Chondrocyte (in vitro differentiated cells): ENCODE measurements around the gene NISCH. TPM values are rescaled to one million over a fixed set of nuclear protein-coding genes. Genes with fewer than 3 reads are reported as not detected.

ENCODE experiments used
- DNase-seq: peaks from one replicate; pipeline ENCODE4 v3.0.0; 2021; ENCODE audit warnings: mixed read lengths, low spot score
- H3K27ac Mint-ChIP-seq: one replicate; pipeline ENCODE4 v1.8.0; 2021; ENCODE audit warnings: mild to moderate bottlenecking, moderate library complexity, mixed read lengths; ENCODE audit not compliant: unreplicated experiment
- H3K27me3 Mint-ChIP-seq: 2 replicates; pipeline ENCODE4 v1.8.0; 2021; ENCODE audit warnings: low read depth, mixed read lengths
- H3K36me3 Mint-ChIP-seq: 2 replicates; pipeline ENCODE4 v1.8.0; 2021; ENCODE audit warnings: low read depth, mixed read lengths
- H3K4me1 Mint-ChIP-seq: 2 replicates; pipeline ENCODE4 v1.8.0; 2021; ENCODE audit warnings: low read depth, mild to moderate bottlenecking, mixed read lengths
- H3K4me3 Mint-ChIP-seq: one replicate; pipeline ENCODE4 v1.8.0; 2021; ENCODE audit warnings: mild to moderate bottlenecking, moderate library complexity, mixed read lengths; ENCODE audit not compliant: unreplicated experiment
- H3K9me3 Mint-ChIP-seq: 2 replicates; pipeline ENCODE4 v1.8.0; 2021; ENCODE audit warnings: low read depth, mixed read lengths
- CTCF ChIP-seq: fragments of 200-600 bp; sonication (generic); IDR thresholded peaks from 2 replicates; pipeline ENCODE4 v1.5.0; 2021; ENCODE audit warnings: antibody characterized with exemption, mild to moderate bottlenecking, moderate library complexity
- long read RNA-seq: library from polyadenylated mRNA; stranded (forward); transcript quantifications from one replicate; pipeline ENCODE4 v2.0.0, GENCODE V29; 2021
- total RNA-seq: library from RNA; stranded (reverse); gene quantifications from 3 replicates; pipeline ENCODE4 v1.2.1, GENCODE V29; 2021

NISCH gene
- total RNA-seq = 97.6 to 121 TPM (median 101 TPM) in 3 replicates
- long read RNA-seq, full-length matches to known transcripts = 64 of 131 reads
- long read RNA-seq, partial matches to known transcripts = 47 of 131 reads
- long read RNA-seq, other reads (novel, unspliced or antisense) = 20 of 131 reads

GRCh38 chr3:52455283-52456168 is at the start of gene NISCH:
Gene NISCH (plus strand): TSS chr3:52455604. CDS start chr3:52455642, 38 bp downstream.
- no peaks in the 10 kb centered on the region for H3K27me3 Mint-ChIP-seq
- no peaks in the 10 kb centered on the region for H3K9me3 Mint-ChIP-seq
- H3K27ac Mint-ChIP-seq = peak within 1 kb of the TSS; percentile 97
- peaks cover 12% of the 10 kb centered on the region for H3K36me3 Mint-ChIP-seq
- TF ChIP-seq CTCF = no peak
- DNase-seq = no peak
- H3K4me1 Mint-ChIP-seq = peaks cover 34% of the 10 kb centered on the region
- H3K4me3 Mint-ChIP-seq = peak within 1 kb of the TSS; percentile 100

GRCh38 chr3:52406231-52406661 is 49.2 kb upstream of the NISCH start:
- TF ChIP-seq CTCF = no peak
- Mint-ChIP-seq H3K27me3 (no peaks in the 10 kb centered on the region), H3K4me3 (no peak overlapping the region), H3K27ac (no peak overlapping the region), H3K9me3 (no peaks in the 10 kb centered on the region), H3K36me3 (peaks cover 36% of the 10 kb centered on the region), H3K4me1 (peaks cover 18% of the 10 kb centered on the region)
- DNase-seq = peak; percentile 84

GRCh38 chr3:52406791-52407510 is 48.5 kb upstream of the NISCH start:
- DNase-seq = peak; percentile 86
- peaks cover 25% of the 10 kb centered on the region for H3K4me1 Mint-ChIP-seq
- H3K9me3 Mint-ChIP-seq = no peaks in the 10 kb centered on the region
- no peak for TF ChIP-seq CTCF
- no peaks in the 10 kb centered on the region for H3K27me3 Mint-ChIP-seq
- peaks cover 33% of the 10 kb centered on the region for H3K36me3 Mint-ChIP-seq
- no peak overlapping the region for H3K4me3 Mint-ChIP-seq
- H3K27ac Mint-ChIP-seq = no peak overlapping the region

GRCh38 chr3:52407779-52408178 is 47.6 kb upstream of the NISCH start:
- H3K9me3 Mint-ChIP-seq = no peaks in the 10 kb centered on the region
- no peak for TF ChIP-seq CTCF

GRCh38 chr3:52408466-52408865 is 46.9 kb upstream of the NISCH start:
- Mint-ChIP-seq H3K9me3 (no peaks in the 10 kb centered on the region), H3K36me3 (peaks cover 23% of the 10 kb centered on the region), H3K27me3 (no peaks in the 10 kb centered on the region), H3K27ac (peak overlapping the region; percentile 90), H3K4me3 (peak overlapping the region; percentile 82), H3K4me1 (peaks cover 33% of the 10 kb centered on the region)
- no peak for TF ChIP-seq CTCF
- DNase-seq = peak; percentile 27

More at GRCh38 chr3:52407779-52408178, 47.6 kb upstream of the NISCH start:
- H3K27me3 Mint-ChIP-seq = no peaks in the 10 kb centered on the region
- peak overlapping the region; percentile 82 for H3K4me3 Mint-ChIP-seq
- H3K27ac Mint-ChIP-seq = no peak overlapping the region
- peaks cover 27% of the 10 kb centered on the region for H3K36me3 Mint-ChIP-seq
- peak; percentile 51 for DNase-seq
- peaks cover 33% of the 10 kb centered on the region for H3K4me1 Mint-ChIP-seq
